Inferior parietal cortex (tissue), 1 donor: ENCODE measurements around the gene ZNF573.

ENCODE experiments used
- DNase-seq: peaks from one replicate; pipeline ENCODE4 v3.0.0-alpha.2; 2016; ENCODE audit errors: extremely low spot score

The ZNF573 gene

GRCh38 chr19:37695144-37695899 is 84.1 kb downstream of the ZNF573 start:
- DNase-seq, result no peak

GRCh38 chr19:37692956-37693620 is 86.3 kb downstream of the ZNF573 start:
- peak; percentile 20 for DNase-seq

DNA sequence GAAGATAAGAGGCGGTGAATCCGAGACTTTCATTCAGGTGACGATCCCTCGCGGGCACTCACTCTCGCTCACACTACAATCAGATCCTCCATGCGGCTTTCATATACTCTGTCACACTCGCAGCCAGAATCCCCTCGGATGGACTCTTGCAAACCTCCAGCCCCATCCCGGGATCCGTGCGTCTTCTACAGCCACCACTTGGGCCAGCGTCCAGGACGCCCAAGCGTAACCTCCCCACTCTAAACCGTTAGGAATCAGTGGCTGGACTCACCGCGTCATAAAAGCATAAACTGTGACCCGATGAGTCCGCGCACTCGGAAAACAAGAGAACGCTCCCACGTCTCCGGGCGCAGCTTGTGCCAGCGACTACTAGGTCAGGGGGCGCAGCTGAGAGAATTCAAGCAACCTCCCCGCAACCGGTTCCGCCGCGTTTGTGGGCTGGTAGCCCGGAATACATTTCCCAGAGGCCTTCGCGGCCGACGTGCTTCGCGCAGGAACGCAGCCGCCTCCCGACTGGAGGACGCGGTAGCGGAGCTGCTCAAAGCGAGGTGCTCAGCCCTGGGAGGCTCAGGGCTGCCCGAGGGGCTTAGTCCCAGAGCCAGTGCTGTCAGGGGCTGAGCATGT is 87.4 kb downstream of the ZNF573 start:
- DNase-seq, result peak; percentile 91
